NCI-H2227 (cell line): ENCODE measurements around the gene PLPP2.

Source experiments
- DNase-seq: peaks from one replicate; lab custom pipeline; 2025; ENCODE audit not compliant: unreplicated experiment; lab: John Stamatoyannopoulos, UW

PLPP2 gene

GRCh38 chr19:291006-291521 is at the start of gene PLPP2:
Gene PLPP2, minus strand, starts transcription at chr19:291403. Its CDS starts 67 bp downstream, at chr19:291336.
- peak; percentile 55 for DNase-seq

GRCh38 chr19:340620-341385 is 49.6 kb upstream of the PLPP2 start:
- DNase-seq = no peak

- DNase-seq = no peak
Observed at GRCh38 chr19:339262-339887, 48.2 kb upstream of the PLPP2 start.

GRCh38 chr19:338421-338820 is 47.2 kb upstream of the PLPP2 start:
- no peak for DNase-seq

GRCh38 chr19:336067-336614 is 44.9 kb upstream of the PLPP2 start:
- DNase-seq = no peak

- DNase-seq = no peak
Observed at GRCh38 chr19:335486-336066, 44.4 kb upstream of the PLPP2 start.

GRCh38 chr19:335072-335471 is 43.9 kb upstream of the PLPP2 start:
- DNase-seq = no peak

GRCh38 chr19:334296-335071 is 43.3 kb upstream of the PLPP2 start:
- no peak for DNase-seq

GRCh38 chr19:330503-330902 is 39.3 kb upstream of the PLPP2 start:
- no peak for DNase-seq

GRCh38 chr19:329876-330275 is 38.7 kb upstream of the PLPP2 start:
- no peak for DNase-seq

GRCh38 chr19:328025-328505 is 36.9 kb upstream of the PLPP2 start:
- peak; percentile 34 for DNase-seq

GRCh38 chr19:327291-328024 is 36.3 kb upstream of the PLPP2 start:
- DNase-seq = no peak

GRCh38 chr19:326871-327270 is 35.7 kb upstream of the PLPP2 start:
- DNase-seq = no peak

GRCh38 chr19:325937-326565 is 34.8 kb upstream of the PLPP2 start:
- DNase-seq = no peak

GRCh38 chr19:325173-325936 is 34.2 kb upstream of the PLPP2 start:
- DNase-seq = no peak

- DNase-seq = no peak
Observed at GRCh38 chr19:324716-325115, 33.5 kb upstream of the PLPP2 start.

GRCh38 chr19:322616-323015 is 31.4 kb upstream of the PLPP2 start:
- DNase-seq = no peak

- DNase-seq = no peak
Observed at GRCh38 chr19:318509-318774, 27.2 kb upstream of the PLPP2 start.
